CD4-positive, alpha-beta T cell treated with Interferon alpha-2 for 1 hour (primary cell): ENCODE results near the gene PICALM.
"Not testable (repeated sequence)": the region's sequence is repeated elsewhere in the genome, so short reads cannot be mapped to it uniquely, and the experiment has no call there.

Experiments used
- DNase-seq, 2 donors: peaks; one replicate each; pipeline ENCODE4 v3.0.0-alpha.2; 2020 to 2022

The PICALM gene

GRCh38 chr11:85970593-85970992 is 98.3 kb downstream of the PICALM start:
- no peak for DNase-seq

GRCh38 chr11:85967457-85967856 is 101.4 kb downstream of the PICALM start:
- no peak for DNase-seq

DNA sequence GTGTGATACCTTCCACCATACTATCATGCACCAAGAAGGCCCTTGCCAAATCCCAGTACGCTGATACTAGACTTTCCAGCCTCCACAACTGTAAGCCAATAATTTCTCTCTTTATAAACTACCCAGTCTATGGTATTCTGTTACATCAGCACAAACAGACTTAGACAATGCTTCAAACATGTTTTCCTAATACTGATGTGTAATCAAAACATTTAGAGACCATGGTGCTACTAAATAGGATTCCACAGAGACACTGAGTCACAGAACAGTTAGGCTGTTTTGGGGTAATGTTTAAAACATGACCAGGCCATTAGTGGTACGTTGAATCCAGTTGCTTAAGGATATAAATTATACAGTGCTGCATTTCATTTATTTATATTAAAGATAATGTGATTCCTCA is 103.7 kb downstream of the PICALM start:
- DNase-seq = no peak

DNA sequence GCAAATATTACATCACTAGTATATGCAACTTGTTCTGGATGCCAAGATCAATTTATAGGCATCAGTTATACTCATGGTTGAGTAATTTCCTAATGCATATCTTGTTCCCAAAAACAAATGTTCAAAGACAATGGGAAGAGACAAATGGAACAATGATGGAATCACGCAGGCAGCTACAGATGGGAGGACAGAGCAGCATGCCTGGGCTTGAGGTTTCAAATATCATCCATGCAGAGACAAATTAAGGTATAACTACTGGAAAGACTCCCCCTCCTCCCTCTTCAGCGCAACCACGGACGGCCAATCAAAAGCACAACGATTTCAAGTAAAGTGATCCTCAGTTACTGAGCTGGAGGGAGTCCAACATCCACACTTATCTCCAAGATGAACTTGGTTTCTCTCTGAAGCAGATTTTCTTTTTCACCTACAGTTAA is 106.9 kb downstream of the PICALM start:
- DNase-seq = no peak

DNA sequence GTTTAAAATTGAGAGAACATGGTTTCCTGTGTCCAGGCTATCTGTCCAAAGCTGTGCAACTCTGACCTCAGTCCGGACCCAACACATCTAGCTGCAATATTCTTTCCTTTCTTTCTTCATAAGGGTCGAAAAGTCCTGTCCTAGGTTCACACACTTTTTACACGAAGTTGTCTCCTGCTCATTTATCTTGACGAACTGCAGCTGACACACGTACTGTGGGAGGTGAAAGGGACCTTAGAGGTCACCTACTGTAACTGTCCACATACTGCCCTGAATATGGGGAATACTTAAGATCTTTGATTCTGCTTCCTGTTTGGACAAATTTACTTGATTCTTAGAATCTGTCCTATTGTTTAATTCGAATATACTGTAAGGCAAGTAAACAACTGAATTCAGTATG is 107.8 kb downstream of the PICALM start:
- no peak for DNase-seq

GRCh38 chr11:85960678-85961077 is 108.2 kb downstream of the PICALM start:
- no peak for DNase-seq

- DNase-seq = no peak
Observed at GRCh38 chr11:85955531-85955930, 113.4 kb downstream of the PICALM start.

DNA sequence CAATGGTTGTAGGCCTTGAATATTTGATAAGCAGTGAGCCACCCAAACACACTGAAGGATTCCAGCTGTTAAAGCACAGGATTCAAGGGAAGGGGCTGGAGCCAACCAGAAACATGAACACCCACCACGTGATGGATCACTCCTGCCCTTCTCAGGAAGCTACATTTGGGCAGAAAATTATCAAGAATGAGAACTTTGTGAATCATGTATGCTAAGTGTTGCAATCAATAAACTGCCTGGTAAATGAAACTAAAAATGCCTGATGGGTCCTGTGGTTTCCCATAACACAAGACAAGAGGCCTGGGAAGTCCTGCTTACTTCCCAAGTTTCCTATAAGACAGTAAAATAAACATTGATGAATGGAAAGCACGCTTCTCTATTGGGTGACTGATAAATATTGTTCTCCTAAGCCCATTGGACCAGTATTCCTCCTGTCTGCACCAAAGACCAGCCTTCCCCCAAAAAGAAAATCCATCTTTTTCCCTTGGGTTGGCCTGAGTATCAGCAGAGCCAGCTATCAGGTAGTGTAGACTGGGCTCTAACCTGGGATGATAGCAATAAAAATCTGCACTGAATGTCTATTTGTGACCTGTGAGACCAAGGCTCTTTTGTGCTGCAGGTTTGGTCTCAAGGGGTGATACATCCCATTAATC is 115.3 kb downstream of the PICALM start:
- DNase-seq = no peak

DNA sequence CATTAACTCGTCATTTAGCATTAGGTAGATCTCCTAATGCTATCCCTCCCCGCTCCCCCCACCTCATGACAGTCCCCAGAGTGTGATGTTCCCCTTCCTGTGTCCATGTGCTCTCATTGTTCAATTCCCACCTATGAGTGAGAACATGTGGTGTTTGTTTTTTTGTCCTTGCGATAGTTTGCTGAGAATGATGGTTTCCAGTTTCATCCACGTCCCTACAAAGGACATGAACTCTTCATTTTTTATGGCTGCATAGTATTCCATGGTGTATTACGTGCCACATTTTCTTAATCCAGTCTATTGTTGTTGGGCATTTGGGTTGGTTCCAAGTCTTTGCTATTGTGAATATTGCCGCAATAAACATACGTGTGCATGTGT is 116.8 kb downstream of the PICALM start:
- not testable (repeated sequence) for DNase-seq

GRCh38 chr11:85951428-85952107 is 117.3 kb downstream of the PICALM start:
- DNase-seq = no peak

GRCh38 chr11:85951049-85951405 is 117.9 kb downstream of the PICALM start:
- DNase-seq = no peak

DNA sequence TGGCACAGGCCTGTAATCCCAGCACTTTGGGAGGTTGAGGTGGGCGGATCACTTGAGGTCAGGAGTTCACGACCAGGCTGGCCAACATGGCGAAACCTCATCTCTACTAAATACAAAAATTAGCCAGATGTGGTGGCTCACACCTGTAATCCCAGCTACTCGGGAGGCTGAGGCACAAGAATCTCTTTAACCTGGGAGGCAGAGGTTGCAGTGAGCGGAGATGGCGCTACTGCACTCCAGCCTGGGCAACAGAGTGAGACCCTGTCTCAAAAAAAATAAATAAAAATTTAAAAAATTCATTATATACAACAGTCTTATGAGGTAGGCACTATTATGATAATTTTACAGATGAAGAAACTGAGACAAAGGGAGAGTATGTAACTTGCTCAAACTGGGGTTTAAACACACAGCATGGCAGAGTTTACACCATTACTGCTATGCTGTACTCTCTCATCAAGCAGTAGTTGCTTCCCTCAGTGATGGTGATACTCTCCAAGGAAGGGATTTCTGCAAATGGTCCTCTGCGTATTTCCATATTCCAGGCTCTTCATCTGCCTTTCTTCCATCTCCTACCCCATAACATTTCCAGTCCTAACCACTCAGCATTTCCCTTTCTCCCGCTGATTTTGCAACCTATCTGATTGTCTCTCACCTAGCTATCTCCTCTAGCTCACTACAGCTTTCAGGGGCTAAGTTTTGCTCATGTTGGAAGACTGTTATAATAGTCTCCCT is 118.4 kb downstream of the PICALM start:
- DNase-seq = no peak

DNA sequence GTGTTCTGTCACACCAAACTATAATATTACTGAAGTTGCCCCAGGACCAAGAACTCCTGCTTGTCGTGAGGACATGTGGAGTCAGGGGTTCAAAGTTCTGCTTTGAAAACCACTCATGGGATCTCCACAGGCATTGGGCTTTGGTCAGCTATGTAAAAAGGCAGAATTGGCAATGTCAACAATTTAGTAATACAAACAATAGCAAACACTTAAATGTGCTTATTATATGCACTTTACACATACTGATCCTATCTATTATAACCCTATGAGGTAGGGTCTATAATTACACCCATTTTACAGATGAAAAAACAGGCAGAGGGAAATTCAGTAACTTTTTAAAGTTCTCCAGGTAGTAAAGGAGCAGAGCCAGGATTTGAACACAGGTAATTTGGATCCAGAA is 119.1 kb downstream of the PICALM start:
- no peak for DNase-seq

GRCh38 chr11:85948884-85949283 is 120.0 kb downstream of the PICALM start:
- no peak for DNase-seq

DNA sequence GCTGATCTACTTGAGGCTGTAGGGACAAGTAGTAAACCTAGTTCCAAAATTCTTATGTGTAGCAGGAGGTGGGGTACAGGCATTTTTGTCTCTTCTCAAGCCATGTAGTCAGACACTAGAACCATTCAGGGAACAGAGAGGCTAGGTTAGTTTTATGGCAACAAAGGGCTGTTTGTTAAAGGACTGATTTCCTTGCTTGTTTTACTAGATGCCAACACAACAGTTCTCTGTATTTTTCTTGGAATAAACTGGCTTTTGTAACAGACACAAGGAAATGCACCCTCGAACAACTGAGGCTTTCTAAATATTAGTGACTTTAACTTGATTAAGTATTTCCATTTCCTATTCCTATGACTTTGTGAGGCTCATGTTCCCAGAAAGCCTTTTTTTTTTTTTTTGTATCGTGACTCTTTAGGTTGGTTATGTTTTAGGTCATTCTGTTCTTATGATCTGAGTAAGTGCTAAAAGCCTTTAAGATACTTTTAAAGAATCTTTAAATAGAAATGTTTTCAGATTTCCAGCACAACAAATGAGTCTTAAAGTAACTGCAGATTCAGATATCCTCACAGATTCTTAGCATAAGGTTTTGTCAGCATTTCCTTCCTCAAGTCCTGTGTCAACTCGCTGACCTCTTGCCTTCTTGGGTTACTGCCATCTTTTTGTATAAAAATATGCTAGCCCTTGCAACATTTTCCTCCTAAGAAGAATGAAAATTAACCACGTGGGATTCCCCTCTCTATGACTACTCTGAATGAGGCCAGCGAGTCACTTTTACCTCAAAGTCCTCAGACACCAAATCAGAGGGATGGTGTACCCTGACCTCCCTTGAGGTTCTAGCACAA is 121.2 kb downstream of the PICALM start:
- peak in 1 of 2 donors; percentile 11 for DNase-seq

DNA sequence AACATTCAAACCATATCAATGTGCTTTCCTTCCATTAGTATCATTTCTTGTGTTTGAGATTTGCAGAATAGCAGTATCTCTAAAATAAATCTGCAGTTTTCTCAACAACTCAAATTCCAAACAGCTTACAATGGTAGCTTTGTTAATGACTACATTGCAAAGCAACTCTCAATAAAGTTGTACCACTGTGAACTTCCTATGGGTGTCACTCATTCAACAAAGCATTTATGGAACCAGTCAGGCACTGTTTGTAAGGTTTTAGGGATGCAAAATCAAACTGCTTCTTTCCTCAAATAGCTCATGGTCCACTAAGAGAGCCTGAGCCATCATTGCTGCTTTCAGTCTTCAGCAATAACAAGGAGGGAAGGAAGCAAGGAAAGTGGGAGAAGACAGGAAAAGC is 122.7 kb downstream of the PICALM start:
- no peak for DNase-seq

GRCh38 chr11:85945788-85946187 is 123.1 kb downstream of the PICALM start:
- no peak for DNase-seq

GRCh38 chr11:85945296-85945695 is 123.6 kb downstream of the PICALM start:
- no peak for DNase-seq

DNA sequence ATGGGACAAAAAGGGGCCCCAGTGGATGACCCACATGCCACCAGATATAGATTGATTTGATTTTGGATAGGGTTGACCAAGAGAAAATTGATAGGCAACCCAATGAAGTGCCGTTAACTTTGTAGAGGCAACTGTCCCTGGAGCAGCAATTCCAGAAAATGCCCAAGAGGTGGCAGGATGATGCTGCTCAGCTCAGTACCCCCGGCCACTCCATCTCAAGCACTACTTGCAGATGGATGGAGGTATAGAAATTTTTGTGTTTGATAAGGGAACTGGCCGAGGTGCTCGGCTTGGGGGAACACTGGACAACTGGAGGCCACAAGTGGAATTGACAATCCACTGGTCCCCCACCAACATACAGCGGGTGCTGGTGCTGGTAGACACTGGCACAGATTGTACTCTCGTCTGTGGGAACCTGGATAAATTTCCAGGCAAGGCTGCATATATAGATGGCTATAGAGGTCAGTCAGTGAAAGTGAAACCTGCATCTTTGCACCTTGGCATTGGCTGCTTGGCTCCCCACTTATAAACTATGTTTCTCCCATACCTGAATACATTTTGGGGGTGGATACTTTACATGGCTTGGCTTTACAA is 127.4 kb downstream of the PICALM start:
- DNase-seq = peak; percentile 19 to 36

DNA sequence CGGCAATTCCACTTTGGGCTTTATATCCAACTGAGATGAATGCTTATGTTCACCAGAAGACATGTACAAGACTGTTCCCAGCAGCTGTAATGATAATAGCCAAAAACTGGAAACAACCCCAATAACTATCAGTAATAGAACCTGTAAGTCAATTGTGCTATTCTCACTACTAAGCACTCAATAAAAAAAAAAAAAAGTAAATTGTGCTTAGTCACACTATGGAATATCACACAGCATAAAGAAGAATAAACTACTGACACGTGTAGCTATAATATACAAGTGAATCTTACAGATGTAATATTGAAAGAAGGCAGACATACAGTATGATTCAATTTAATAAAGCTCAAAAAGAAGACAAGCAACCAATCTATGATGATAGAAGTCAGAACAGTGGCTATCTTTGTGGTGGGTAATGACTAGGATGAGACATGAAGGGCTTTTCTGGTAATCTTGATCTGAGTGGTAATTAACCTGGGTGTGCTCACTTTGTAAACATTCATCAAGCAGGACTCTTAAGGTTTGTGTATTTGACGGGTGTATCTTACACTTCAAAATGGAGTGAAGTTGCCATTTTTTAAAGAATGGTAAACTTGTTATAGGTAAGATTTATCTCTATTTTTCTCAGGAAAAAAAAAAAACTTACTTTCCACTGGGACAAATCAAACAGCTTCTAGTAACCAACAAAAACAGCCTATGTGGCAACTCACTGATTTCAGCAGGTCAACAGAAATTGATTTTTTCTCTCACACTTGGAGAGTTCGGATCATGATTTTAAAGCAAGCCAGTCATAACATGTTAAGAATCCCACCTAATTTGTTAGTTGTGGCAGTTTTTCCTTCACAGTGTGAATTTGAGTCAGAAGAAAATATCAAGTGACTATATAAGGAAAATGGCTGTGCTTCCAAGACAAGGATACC is 129.5 kb downstream of the PICALM start:
- DNase-seq = no peak

- no peak for DNase-seq
Observed at GRCh38 chr11:85937835-85938234, 131.0 kb downstream of the PICALM start.

- no peak for DNase-seq
Observed at GRCh38 chr11:85935751-85936150, 133.1 kb downstream of the PICALM start.
